ENCODE data around the gene FCRL6.

Gene FCRL6

GRCh38 chr1:159823406-159823805 lies 21.2 kb downstream of the FCRL6 start:
- TF ChIP-seq CTCF (conservative IDR thresholded peaks at IDR 0.05), result no peak
- TF ChIP-seq ZFX (IDR thresholded peaks at IDR 0.05), result no peak
- H3K27ac ChIP-seq, result no peak overlapping the region

GRCh38 chr1:159825564-159825963 lies 23.4 kb downstream of the FCRL6 start:
- no peak overlapping the region for H3K27ac ChIP-seq
- no peak for TF ChIP-seq CTCF (conservative IDR thresholded peaks at IDR 0.05)
- no peak for TF ChIP-seq ZFX (IDR thresholded peaks at IDR 0.05)

- TF ChIP-seq CTCF (conservative IDR thresholded peaks at IDR 0.05) (no peak), ZFX (IDR thresholded peaks at IDR 0.05) (no peak)
- H3K27ac ChIP-seq, result no peak within 1 kb of the TSS
Measured at GRCh38 chr1:159826441-159827101, 24.4 kb downstream of the FCRL6 start, which contains the start of gene SLAMF8. Gene SLAMF8, plus strand, starts transcription at chr1:159826873. Its CDS starts 26 bp downstream, at chr1:159826899.

GRCh38 chr1:159827102-159827490 lies 24.9 kb downstream of the FCRL6 start:
- H3K27ac ChIP-seq, result no peak overlapping the region
- TF ChIP-seq ZFX (IDR thresholded peaks at IDR 0.05), result no peak
- TF ChIP-seq CTCF (conservative IDR thresholded peaks at IDR 0.05), result no peak

- no peak overlapping the region for H3K27ac ChIP-seq
- TF ChIP-seq CTCF (conservative IDR thresholded peaks at IDR 0.05) (no peak), ZFX (IDR thresholded peaks at IDR 0.05) (no peak)
Measured at GRCh38 chr1:159827549-159827948, 25.4 kb downstream of the FCRL6 start.

- H3K27ac ChIP-seq, result no peak overlapping the region
- TF ChIP-seq ZFX (IDR thresholded peaks at IDR 0.05), result no peak
- no peak for TF ChIP-seq CTCF (conservative IDR thresholded peaks at IDR 0.05)
Measured at GRCh38 chr1:159828176-159828575, 26.0 kb downstream of the FCRL6 start.

- TF ChIP-seq ZFX (IDR thresholded peaks at IDR 0.05) (no peak), CTCF (conservative IDR thresholded peaks at IDR 0.05) (no peak)
- no peak overlapping the region for H3K27ac ChIP-seq
Measured at GRCh38 chr1:159828581-159829272, 26.6 kb downstream of the FCRL6 start.
